B cell (primary cell): Measurements from ENCODE around the gene PDZD7. TPM values are rescaled to one million over a fixed set of nuclear protein-coding genes. Genes with fewer than 3 reads are reported as not detected.

Experiments used
- ATAC-seq: fragments of 200-7000 bp; cut with Tn5 transposase; one replicate; pipeline ENCODE4 v1.10.0; 2021; ENCODE audit warnings: low read depth, mild to moderate bottlenecking, moderate number of reproducible peaks, moderate library complexity
- CTCF ChIA-PET: fragments of 350-600 bp; sonication (Branson Sonifier 250); formaldehyde crosslinking; loops from one replicate; lab custom pipeline; 2021; ENCODE audit warnings: antibody characterized with exemption, inconsistent platforms; lab: Charles Lee
- POLR2A ChIA-PET: fragments of 350-600 bp; sonication (Branson Sonifier 250); formaldehyde crosslinking; loops from one replicate; lab custom pipeline; 2021; ENCODE audit warnings: antibody characterized with exemption; lab: Charles Lee
- DNase-seq: peaks from one replicate; pipeline ENCODE4 v3.0.0; 2013
- H2AFZ ChIP-seq: 2 replicates; pipeline ENCODE4 v1.6.1; 2012; ENCODE audit warnings: mild to moderate bottlenecking, low read depth, low read length; ENCODE audit not compliant: insufficient read depth, poor library complexity, severe bottlenecking
- H3K27ac ChIP-seq, 2 donors: 1 replicate in 1 of 2; 2 replicates in 1 of 2; pipeline ENCODE4 v1.5.1; 2012 to 2013; ENCODE audit warnings: low read length in 2 of 2, mild to moderate bottlenecking in 2 of 2, moderate library complexity in 1 of 2
- H3K27me3 ChIP-seq, 4 experiments: fragments of 200-600 bp in 1 of 4; sonication (generic) in 1 of 4; replicated peaks in 1 of 4; 1 replicate in 2 of 4; 2 replicates in 2 of 4; pipeline versions ENCODE4 v1.6.1 to v1.7.0; 2013 to 2016; ENCODE audit warnings: low read length in 3 of 4, mild to moderate bottlenecking in 2 of 4, mixed read lengths in 1 of 4, moderate library complexity in 1 of 4; ENCODE audit not compliant: insufficient read depth in 4 of 4, control insufficient read depth in 3 of 4; ENCODE audit errors: control extremely low read depth in 1 of 4
- H3K36me3 ChIP-seq, 2 experiments: replicated peaks in 1 of 2; 1 replicate in 1 of 2; 2 replicates in 1 of 2; pipeline versions ENCODE4 v1.6.1 to v1.7.1; 2013; ENCODE audit warnings: low read length in 1 of 2; ENCODE audit not compliant: insufficient read depth in 2 of 2, control insufficient read depth in 1 of 2; ENCODE audit errors: control extremely low read depth in 1 of 2, extremely low read depth in 1 of 2
- H3K4me1 ChIP-seq, 2 donors: fragments of 200-600 bp in 1 of 2; sonication (generic) in 1 of 2; 1 replicate in 1 of 2; 2 replicates in 1 of 2; pipeline versions ENCODE4 v1.5.1 to v1.6.1; 2013 to 2017; ENCODE audit warnings: low read length in 2 of 2; ENCODE audit not compliant: control insufficient read depth in 2 of 2, insufficient read depth in 2 of 2
- H3K4me2 ChIP-seq: replicated peaks from 2 replicates; pipeline ENCODE3; 2012; ENCODE audit warnings: mild to moderate bottlenecking, low read depth, low read length; ENCODE audit not compliant: poor library complexity, severe bottlenecking
- H3K4me3 ChIP-seq, 5 experiments: fragments of 200-600 bp in 1 of 5; sonication (generic) in 1 of 5; 1 replicate in 3 of 5; 2 replicates in 2 of 5; pipeline versions ENCODE4 v1.5.1 to v1.7.0; 2011 to 2016; ENCODE audit warnings: low read length in 4 of 5, mild to moderate bottlenecking in 4 of 5, low read depth in 2 of 5, control low read depth in 1 of 5, moderate library complexity in 1 of 5; ENCODE audit not compliant: insufficient read depth in 1 of 5; ENCODE audit errors: control extremely low read depth in 1 of 5, extremely low read depth in 1 of 5
- H3K79me2 ChIP-seq: fragments of 200-600 bp; sonication (generic); one replicate; pipeline ENCODE4 v1.6.0; 2016; ENCODE audit warnings: low read length; ENCODE audit not compliant: control insufficient read depth, insufficient read depth
- H3K9ac ChIP-seq: fragments of 200-600 bp; sonication (generic); 2 replicates; pipeline ENCODE4 v1.6.1; 2017; ENCODE audit warnings: mild to moderate bottlenecking, low read length, moderate library complexity
- H3K9me3 ChIP-seq, 3 donors: one replicate each; pipeline versions ENCODE4 v1.6.1 to v1.7.1; 2013; ENCODE audit warnings: low read length in 2 of 3; ENCODE audit not compliant: control insufficient read depth in 2 of 3, insufficient read depth in 1 of 3; ENCODE audit errors: control extremely low read depth in 1 of 3
- H4K20me1 ChIP-seq: 2 replicates; pipeline ENCODE4 v1.6.0; 2012; ENCODE audit warnings: mild to moderate bottlenecking, low read length; ENCODE audit not compliant: insufficient read depth, control insufficient read depth, poor library complexity, severe bottlenecking
- H3K27ac Mint-ChIP-seq: one replicate; pipeline ENCODE4 v1.8.0; 2021; ENCODE audit warnings: mixed read lengths
- H3K27me3 Mint-ChIP-seq: one replicate; pipeline ENCODE4 v1.8.0; 2021; ENCODE audit warnings: mixed read lengths
- H3K4me1 Mint-ChIP-seq: one replicate; pipeline ENCODE4 v1.8.0; 2021; ENCODE audit warnings: mixed read lengths
- H3K4me3 Mint-ChIP-seq: one replicate; pipeline ENCODE4 v1.8.0; 2021; ENCODE audit warnings: mixed read lengths
- H3K9me3 Mint-ChIP-seq: one replicate; pipeline ENCODE4 v1.8.0; 2022; ENCODE audit warnings: mixed read lengths; ENCODE audit not compliant: insufficient read depth
- CTCF ChIP-seq: fragments of 200-600 bp; IDR thresholded peaks from one replicate; pipeline ENCODE4 v1.8.0; 2022; ENCODE audit warnings: antibody characterized with exemption, mild to moderate bottlenecking
- EZH2 ChIP-seq: IDR thresholded peaks from 2 replicates; pipeline ENCODE4 v1.6.1; 2012; ENCODE audit warnings: borderline replicate concordance, low read depth, mild to moderate bottlenecking, moderate library complexity, low read length; ENCODE audit not compliant: insufficient read depth, poor library complexity, severe bottlenecking
- WGBS: methylation state at CpG from one replicate; pipeline ENCODE4 v1.1.5; 2013; ENCODE audit warnings: missing lambda C conversion rate; ENCODE audit not compliant: insufficient coverage; 5-methylcytosine and 5-hydroxymethylcytosine counted together
- intact Hi-C: fragments of 100-400 bp; cut with micrococcal nuclease; formaldehyde crosslinking; loops from one replicate; pipeline ENCODE4 v1.10.0; 2022
- polyA plus RNA-seq: library from polyadenylated mRNA; depleted of rRNA; stranded (reverse); fragments of >200 nt; gene quantifications from 2 replicates; pipeline ENCODE4 v1.2.3, GENCODE V29; 2012
- total RNA-seq, 2 donors: library from RNA; stranded (reverse); fragments of 120-200 nt in 1 of 2; gene quantifications; 1 replicate in 1 of 2; 2 replicates in 1 of 2; pipeline versions ENCODE4 v1.2.3 to v1.2.4, GENCODE V29; 2013 to 2022

PDZD7 gene
- total and polyA plus RNA-seq, 2 donors (not counting 1 experiment from before 2014, with no cell fraction given), result 0.64 to 0.69 TPM

DNA sequence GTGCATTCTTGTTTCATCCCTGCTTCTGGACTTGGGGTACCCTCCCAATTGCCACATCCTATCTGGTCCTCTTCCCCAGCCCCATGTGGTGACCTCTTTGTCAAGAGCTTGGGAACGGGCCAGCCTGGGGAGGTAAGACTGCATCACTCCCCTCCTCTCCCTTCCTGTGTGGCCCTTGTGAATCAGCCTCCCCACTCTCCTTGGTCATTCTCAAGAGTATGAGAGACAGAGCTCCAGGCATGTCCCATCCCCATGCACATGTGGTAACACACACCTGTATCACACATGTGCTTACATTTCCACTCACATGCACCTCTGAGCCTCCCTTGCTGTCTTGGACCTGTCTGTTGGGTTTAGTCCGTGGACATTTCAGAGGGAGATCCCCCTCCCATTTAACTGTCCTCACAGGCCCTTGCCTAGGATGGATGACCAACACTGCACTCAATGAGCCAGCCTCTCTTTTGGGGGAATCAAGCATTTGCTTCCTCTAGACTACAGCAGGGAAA, 46.2 kb downstream of the PDZD7 start:
- Histone ChIP-seq H3K9ac (no peak overlapping the region), H3K9me3 (no peaks in the 10 kb centered on the region), H2AFZ (no peak overlapping the region), H3K79me2 (peaks cover 38% of the 10 kb centered on the region), H3K4me3 (no peak overlapping the region), H4K20me1 (peaks cover 19% of the 10 kb centered on the region), H3K4me1 (peaks cover 18 to 28% of the 10 kb centered on the region in 2 donors), H3K36me3 (peaks cover 0 to 32% of the 10 kb centered on the region in 2 experiments), H3K27me3 (no peaks in the 10 kb centered on the region), H3K4me2 (no peak overlapping the region), H3K27ac (no peak overlapping the region)
- Mint-ChIP-seq H3K4me1 (peaks cover 31% of the 10 kb centered on the region), H3K4me3 (no peak overlapping the region), H3K9me3 (no peaks in the 10 kb centered on the region), H3K27me3 (no peaks in the 10 kb centered on the region), H3K27ac (no peak overlapping the region)
- intact Hi-C loops, result no loop called here
- TF ChIP-seq CTCF (no peak), EZH2 (no peak)
- ATAC-seq (no peak), DNase-seq (no peak)
- 96% methylated on average over 2 of the region's 2 CpGs for WGBS
- CTCF ChIA-PET, result interaction anchor here (1.0 to 5.1 kb wide), 3 partner anchors 13 to 30 kb away, joined by 3 to 49 read pairs (median 3); no protein-coding TSS in a partner anchor
- POLR2A ChIA-PET, result no interaction called here

DNA sequence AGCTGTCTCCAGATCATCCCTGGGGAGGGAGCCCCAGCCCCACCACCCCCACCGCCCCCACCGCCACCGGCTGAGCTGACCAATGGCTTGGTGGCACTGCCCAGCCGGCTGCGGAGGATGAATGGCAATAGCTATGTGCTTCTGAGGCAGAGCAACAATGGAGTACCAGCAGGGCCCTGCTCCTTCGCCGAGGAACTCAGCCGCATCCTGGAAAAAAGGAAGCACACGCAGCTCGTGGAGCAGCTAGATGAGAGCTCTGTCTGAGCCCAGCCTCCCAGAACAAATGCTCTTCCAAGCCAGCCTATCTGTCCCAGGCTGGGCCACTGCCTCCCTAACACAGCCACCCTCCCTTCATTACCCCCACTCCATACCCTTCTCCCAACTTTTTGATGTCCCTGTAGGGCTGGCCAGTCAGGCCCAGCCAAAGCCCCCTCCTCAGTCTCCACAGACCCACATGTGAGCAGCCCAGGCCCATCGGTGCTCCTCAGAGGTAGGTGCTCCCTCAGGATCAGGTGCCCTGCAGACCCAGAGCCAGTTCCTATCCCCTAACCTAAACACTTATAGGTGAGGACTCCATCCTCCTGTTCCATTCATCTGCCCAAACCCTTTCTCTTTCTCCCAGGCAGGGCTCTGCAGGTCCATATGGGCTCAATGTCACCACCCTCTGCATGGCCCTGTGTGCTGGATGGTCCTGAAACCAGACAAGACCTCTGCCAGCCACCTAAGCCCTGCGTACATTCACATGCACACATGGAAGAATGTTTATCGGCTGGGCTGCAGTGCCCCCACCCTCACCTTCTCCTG, 46.9 kb downstream of the PDZD7 start:
- intact Hi-C loops, result no loop called here
- Histone ChIP-seq H4K20me1 (peaks cover 12% of the 10 kb centered on the region), H3K4me1 (peaks cover 18 to 24% of the 10 kb centered on the region in 2 donors), H3K9ac (no peak overlapping the region), H3K4me3 (no peak overlapping the region), H3K27me3 (no peaks in the 10 kb centered on the region), H3K9me3 (no peaks in the 10 kb centered on the region), H3K36me3 (peaks cover 0 to 27% of the 10 kb centered on the region in 2 experiments), H2AFZ (no peak overlapping the region), H3K27ac (no peak overlapping the region), H3K79me2 (peaks cover 32% of the 10 kb centered on the region), H3K4me2 (no peak overlapping the region)
- no peak overlapping the region for H3K27ac Mint-ChIP-seq
- ChIA-PET POLR2A (no interaction called here), CTCF (interaction anchor here (1.1 kb wide), 1 partner anchor 19 kb away, joined by 3 read pairs; no protein-coding TSS in a partner anchor)
- WGBS, result 95% methylated on average over 10 of the region's 13 CpGs
- no peaks in the 10 kb centered on the region for H3K9me3 Mint-ChIP-seq
- ATAC-seq (no peak), DNase-seq (no peak)
- peaks cover 31% of the 10 kb centered on the region for H3K4me1 Mint-ChIP-seq
- no peak for TF ChIP-seq CTCF
- TF ChIP-seq EZH2, result no peak
- no peak overlapping the region for H3K4me3 Mint-ChIP-seq
- H3K27me3 Mint-ChIP-seq, result no peaks in the 10 kb centered on the region
